ENCODE data around the gene CCDC60.

- TF ChIP-seq GLIS3 (CRISPR knock-in tag; IDR thresholded peaks at IDR 0.05) (no peak), CSRNP3 (CRISPR knock-in tag; IDR thresholded peaks at IDR 0.05) (no peak), ZNF565 (CRISPR knock-in tag; conservative IDR thresholded peaks at IDR 0.05; ENCODE audit: low read depth) (no peak), PATZ1 (CRISPR knock-in tag; IDR thresholded peaks at IDR 0.05; ENCODE audit: borderline replicate concordance) (no peak), CSDC2 (CRISPR knock-in tag; IDR thresholded peaks at IDR 0.05) (no peak), TOX (CRISPR knock-in tag; IDR thresholded peaks at IDR 0.05; ENCODE audit: borderline replicate concordance) (no peak), ZNF70 (CRISPR knock-in tag; IDR thresholded peaks at IDR 0.05) (no peak), CREB5 (CRISPR knock-in tag; IDR thresholded peaks at IDR 0.05; ENCODE audit: low read depth) (no peak), RARB (CRISPR knock-in tag; IDR thresholded peaks at IDR 0.05) (no peak), ISL1 (CRISPR knock-in tag; IDR thresholded peaks at IDR 0.05) (no peak), ZC3H10 (CRISPR knock-in tag; IDR thresholded peaks at IDR 0.05) (no peak)
Observed at GRCh38 chr12:119578112-119578511, 243.6 kb downstream of the CCDC60 start.

Data from SK-N-SH treated with all-trans-retinoic acid at 6 μM for 48 hours (cell line).